Smooth muscle cell of trachea (primary cell): Measurements from ENCODE around the gene DEFB131B. TPM values are rescaled to one million over a fixed set of nuclear protein-coding genes. Genes with fewer than 3 reads are reported as not detected.

Experiments
- total RNA-seq: library from RNA; depleted of rRNA; stranded (reverse); fragments of >200 nt; gene quantifications from 2 replicates; pipeline ENCODE4 v1.2.1, GENCODE V29; 2014

Gene DEFB131B, protein sequence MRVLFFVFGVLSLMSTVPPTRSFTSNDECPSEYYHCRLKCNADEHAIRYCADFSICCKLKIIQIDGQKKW
- total RNA-seq, result not detected in 2 replicates

DNA sequence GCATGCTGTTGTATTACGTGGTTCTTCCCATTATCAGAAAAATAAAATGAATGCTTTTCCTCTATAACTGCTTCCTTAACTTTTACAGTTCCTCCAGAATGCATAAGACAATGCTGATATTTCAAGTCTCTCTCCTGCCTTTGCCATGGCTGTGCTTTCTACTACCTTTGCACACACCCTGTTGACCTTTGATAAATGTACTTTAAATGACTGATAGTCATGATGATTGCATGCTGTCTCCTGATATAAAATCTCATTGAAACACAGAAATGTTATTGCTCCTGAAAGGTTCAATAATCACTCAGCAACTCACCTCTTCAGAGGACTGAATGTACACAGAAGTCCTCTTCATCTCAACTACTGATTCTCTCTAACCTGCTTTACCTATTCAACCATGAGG lies at the start of gene DEFB131B:
Gene DEFB131B, plus strand, starts transcription at position 395 of the 400 bp plus-strand sequence. Its CDS starts 0 bp downstream, at position 395.

DNA sequence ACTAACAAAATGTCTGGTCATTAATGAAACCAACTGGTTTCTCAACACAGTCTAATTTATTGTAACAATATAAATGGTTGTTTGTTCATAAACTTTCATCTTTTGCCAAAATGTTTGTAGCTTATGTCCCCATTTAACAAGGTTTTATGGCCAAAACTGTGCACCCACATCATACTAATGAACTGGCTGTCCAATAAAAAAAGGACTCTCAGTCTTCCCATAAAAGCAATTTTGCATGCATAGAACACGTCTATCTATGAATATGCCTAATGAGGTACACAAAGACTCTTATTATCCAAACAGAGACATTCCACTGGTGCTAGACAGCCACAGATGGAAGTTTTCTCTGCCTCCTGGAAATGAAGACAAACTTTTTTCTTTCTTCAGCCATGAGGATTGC lies 45.4 kb upstream of the DEFB131B start, which contains the start of gene DEFB108B:
Gene DEFB108B, plus strand, starts transcription at position 390 of the 400 bp plus-strand sequence. Its CDS starts 0 bp downstream, at position 390.

DNA sequence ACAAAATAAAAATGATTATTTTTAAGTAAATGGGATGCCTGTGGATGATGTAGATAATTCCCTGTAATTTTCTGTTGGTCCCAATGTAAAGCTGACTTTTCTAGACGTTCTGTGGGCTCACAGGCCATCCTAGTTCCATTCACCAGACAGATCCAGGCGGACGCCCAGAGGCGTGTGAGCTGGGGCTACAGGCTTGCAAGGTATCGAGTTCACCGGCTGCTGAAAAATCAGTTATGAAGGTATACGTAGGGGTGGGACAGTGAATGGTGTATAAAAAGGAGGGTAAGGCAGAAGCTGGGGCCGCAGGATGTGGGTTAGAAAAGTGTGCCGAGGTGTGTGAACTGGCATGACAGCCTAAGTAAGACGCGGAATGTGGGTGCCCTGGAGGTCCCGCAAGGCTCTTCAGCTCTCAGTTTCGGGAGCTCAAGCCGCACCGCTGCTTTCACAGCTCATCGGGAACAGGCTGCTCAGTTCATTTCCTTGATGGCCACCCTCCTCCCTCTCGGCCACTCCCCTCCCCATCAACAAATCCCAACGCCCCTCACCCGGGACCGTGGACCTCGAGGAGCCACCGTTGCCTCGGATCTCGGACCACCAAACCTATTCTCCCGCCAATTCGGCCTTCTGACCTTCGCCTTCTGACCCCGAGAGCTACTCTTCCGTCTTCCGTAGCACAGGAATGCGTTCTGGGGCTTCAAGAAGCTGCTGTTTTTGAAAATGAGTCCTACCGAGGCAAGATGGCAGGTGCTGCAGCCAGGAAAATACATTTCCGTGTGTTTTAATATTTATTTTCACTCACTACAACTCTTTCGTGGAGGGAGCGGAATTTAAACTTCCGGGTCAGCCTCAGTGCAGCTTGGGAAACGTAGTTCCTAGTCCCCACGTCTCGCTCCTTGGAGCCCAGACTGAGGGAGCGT lies 49.8 kb downstream of the DEFB131B start, which contains the start of gene XNDC1N:
Gene XNDC1N, minus strand, starts transcription at position 775 of the 917 bp plus-strand sequence. CDS start 5,241 bp downstream, outside the sequence.

DNA sequence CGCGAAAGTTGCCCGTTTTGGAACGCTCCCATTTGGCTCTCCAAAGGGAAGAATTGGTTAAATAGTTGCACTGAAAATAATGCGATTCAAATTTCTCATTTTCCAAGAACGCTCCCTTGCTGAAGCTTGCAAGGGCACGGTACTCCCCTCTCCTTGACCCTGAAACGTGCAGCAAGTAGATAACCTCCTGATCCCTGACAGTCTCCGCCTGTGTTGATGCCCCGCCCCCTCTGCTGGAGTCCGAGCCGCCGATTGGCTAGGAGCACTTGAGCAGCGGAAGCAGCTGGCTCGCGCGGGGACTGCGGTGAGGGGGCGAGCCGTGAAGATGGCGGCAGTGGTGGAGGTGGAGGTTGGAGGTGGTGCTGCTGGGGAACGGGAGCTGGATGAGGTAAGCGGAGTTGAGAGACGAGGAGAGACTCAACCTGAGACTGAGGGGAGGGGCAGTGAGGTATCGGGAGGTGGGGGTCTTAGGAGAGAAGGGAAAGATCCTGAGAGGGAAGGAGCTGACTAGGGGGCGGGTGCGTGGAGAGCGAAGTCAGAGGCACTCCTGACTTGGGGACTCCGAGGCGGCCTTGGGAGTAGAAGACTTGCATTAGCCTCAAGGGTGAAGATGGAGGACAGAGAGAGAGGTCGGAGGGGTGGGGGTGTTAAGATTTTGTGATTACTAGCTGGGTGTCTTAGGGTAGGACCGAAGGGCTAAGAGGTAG lies 50.6 kb downstream of the DEFB131B start, which contains the start of gene RNF121:
Gene RNF121, plus strand, starts transcription at position 310 of the 707 bp plus-strand sequence. Its CDS starts 16 bp downstream, at position 326.

Other genes with a start within 250 kb of the DEFB131B start
- gene DEFB108B, start 45.3 kb upstream of the DEFB131B start, total RNA-seq, result not detected in 2 replicates
- 6.1 and 13.7 TPM in 2 replicates for gene XNDC1N, start 50.1 kb downstream of the DEFB131B start, total RNA-seq
- gene RNF121, start 50.6 kb downstream of the DEFB131B start, total RNA-seq, result 38.7 and 42.0 TPM in 2 replicates
- gene IL18BP, start 120.5 kb downstream of the DEFB131B start, total RNA-seq, result 2.8 and 3.8 TPM in 2 replicates
- gene NUMA1, start 202.1 kb downstream of the DEFB131B start, total RNA-seq, result 184 and 259 TPM in 2 replicates
- 6.4 and 8.1 TPM in 2 replicates for gene LRRC51, start 202.4 kb downstream of the DEFB131B start, total RNA-seq
- 97.3 and 114 TPM in 2 replicates for gene LAMTOR1, start 224.8 kb downstream of the DEFB131B start, total RNA-seq
- 0.17 TPM in 1 of 2 replicates, not detected in the other for gene TOMT, start 227.5 kb downstream of the DEFB131B start, total RNA-seq
- gene ANAPC15, start 234.2 kb downstream of the DEFB131B start, total RNA-seq, result 19.2 and 33.0 TPM in 2 replicates